Loucy (cell line): Measurements from ENCODE around the gene LDLRAD4.

Experiments
- H2AFZ ChIP-seq: fragments of 200-600 bp; sonication (generic); 2 replicates; pipeline ENCODE4 v1.6.0; 2016; ENCODE audit warnings: antibody characterized with exemption, mild to moderate bottlenecking, low read length, moderate library complexity
- H3F3A ChIP-seq: fragments of 200-600 bp; 2 replicates; pipeline ENCODE4 v1.6.0; 2016; ENCODE audit warnings: antibody characterized with exemption, low read depth, mild to moderate bottlenecking
- H3K27me3 ChIP-seq: fragments of 200-600 bp; sonication (generic); 2 replicates; pipeline ENCODE4 v1.6.1; 2014; ENCODE audit warnings: low read length, mild to moderate bottlenecking; ENCODE audit not compliant: insufficient read depth, poor library complexity, severe bottlenecking
- H3K36me3 ChIP-seq: fragments of 200-600 bp; sonication (generic); 2 replicates; pipeline ENCODE4 v1.6.1; 2016; ENCODE audit warnings: low read length; ENCODE audit not compliant: insufficient read depth
- H3K4me1 ChIP-seq: fragments of 200-600 bp; sonication (generic); 2 replicates; pipeline ENCODE4 v1.5.1; 2014; ENCODE audit warnings: low read length, mild to moderate bottlenecking; ENCODE audit not compliant: insufficient read depth, poor library complexity, severe bottlenecking
- H3K4me2 ChIP-seq: fragments of 200-600 bp; sonication (generic); 2 replicates; pipeline ENCODE4 v1.6.0; 2014; ENCODE audit warnings: antibody characterized with exemption, low read length, low read depth, mild to moderate bottlenecking; ENCODE audit not compliant: poor library complexity, severe bottlenecking
- H3K4me3 ChIP-seq: fragments of 200-600 bp; sonication (generic); 2 replicates; pipeline ENCODE4 v1.5.1; 2014; ENCODE audit warnings: low read length, mild to moderate bottlenecking, mixed read lengths; ENCODE audit not compliant: poor library complexity, severe bottlenecking
- H3K79me2 ChIP-seq: fragments of 200-600 bp; sonication (generic); 2 replicates; pipeline ENCODE4 v1.6.1; 2014; ENCODE audit warnings: low read length; ENCODE audit not compliant: insufficient read depth
- H3K9ac ChIP-seq: fragments of 200-600 bp; sonication (generic); 2 replicates; pipeline ENCODE4 v1.6.0; 2014; ENCODE audit warnings: mild to moderate bottlenecking, low read depth, low read length, moderate library complexity; ENCODE audit not compliant: poor library complexity, severe bottlenecking
- H3K9me2 ChIP-seq: fragments of 200-600 bp; sonication (generic); replicated peaks from 2 replicates; pipeline ENCODE4 v1.6.1; 2016; ENCODE audit warnings: low read depth, low read length, mixed read lengths
- H3K9me3 ChIP-seq: fragments of 200-600 bp; sonication (generic); 2 replicates; pipeline ENCODE4 v1.6.1; 2014; ENCODE audit warnings: mild to moderate bottlenecking, antibody characterized with exemption, low read length, low read depth; ENCODE audit not compliant: insufficient read depth
- H4K20me1 ChIP-seq: fragments of 200-600 bp; sonication (generic); 2 replicates; pipeline ENCODE4 v1.6.0; 2014; ENCODE audit warnings: antibody characterized with exemption, low read length, mild to moderate bottlenecking; ENCODE audit not compliant: insufficient read depth, poor library complexity, severe bottlenecking
- CTCF ChIP-seq: fragments of 200-600 bp; sonication (generic); conservative IDR thresholded peaks from 2 replicates; pipeline ENCODE4 v1.5.1; 2014; ENCODE audit warnings: mild to moderate bottlenecking, antibody characterized with exemption, low read length
- EZH2phosphoT487 ChIP-seq: fragments of 200-600 bp; IDR thresholded peaks from 2 replicates; pipeline ENCODE4 v1.6.1; 2018; ENCODE audit warnings: antibody characterized with exemption, mild to moderate bottlenecking, moderate library complexity, borderline replicate concordance

The LDLRAD4 gene

GRCh38 chr18:13178976-13179375 is 39.6 kb upstream of the LDLRAD4 start:
- Histone ChIP-seq H3K4me1 (no peaks in the 10 kb centered on the region), H4K20me1 (no peaks in the 10 kb centered on the region), H3K27me3 (no peaks in the 10 kb centered on the region), H3K9me2 (no peaks in the 10 kb centered on the region), H3K4me3 (no peak overlapping the region), H3K79me2 (no peaks in the 10 kb centered on the region), H3K9ac (no peak overlapping the region), H3K9me3 (no peaks in the 10 kb centered on the region), H2AFZ (no peak overlapping the region), H3K36me3 (no peaks in the 10 kb centered on the region), H3F3A (no peaks in the 10 kb centered on the region), H3K4me2 (no peak overlapping the region)
- TF ChIP-seq CTCF, result no peak
- TF ChIP-seq EZH2phosphoT487, result no peak

- H3K9ac ChIP-seq, result no peak overlapping the region
- H3K79me2 ChIP-seq, result no peaks in the 10 kb centered on the region
- H3K9me2 ChIP-seq, result no peaks in the 10 kb centered on the region
- no peaks in the 10 kb centered on the region for H3K4me1 ChIP-seq
- no peaks in the 10 kb centered on the region for H3K36me3 ChIP-seq
- no peaks in the 10 kb centered on the region for H3K27me3 ChIP-seq
- no peaks in the 10 kb centered on the region for H3F3A ChIP-seq
- no peaks in the 10 kb centered on the region for H4K20me1 ChIP-seq
- no peak overlapping the region for H2AFZ ChIP-seq
- no peak overlapping the region for H3K4me2 ChIP-seq
- H3K9me3 ChIP-seq, result no peaks in the 10 kb centered on the region
- TF ChIP-seq EZH2phosphoT487 (no peak), CTCF (no peak)
- no peak overlapping the region for H3K4me3 ChIP-seq
These were observed 38.9 kb upstream of the LDLRAD4 start for GRCh38 chr18:13179566-13180113.

GRCh38 chr18:13180614-13181375 is 37.8 kb upstream of the LDLRAD4 start:
- H3K36me3 ChIP-seq, result no peaks in the 10 kb centered on the region
- no peak overlapping the region for H2AFZ ChIP-seq
- no peaks in the 10 kb centered on the region for H3K9me2 ChIP-seq
- H3F3A ChIP-seq, result no peaks in the 10 kb centered on the region
- H4K20me1 ChIP-seq, result no peaks in the 10 kb centered on the region
- H3K79me2 ChIP-seq, result no peaks in the 10 kb centered on the region
- no peak overlapping the region for H3K9ac ChIP-seq
- no peak for TF ChIP-seq CTCF
- no peak for TF ChIP-seq EZH2phosphoT487
- no peaks in the 10 kb centered on the region for H3K4me1 ChIP-seq
- no peaks in the 10 kb centered on the region for H3K9me3 ChIP-seq
- H3K4me3 ChIP-seq, result no peak overlapping the region
- H3K27me3 ChIP-seq, result no peaks in the 10 kb centered on the region
- no peak overlapping the region for H3K4me2 ChIP-seq
